Astrocyte (in vitro differentiated cells and primary cell): ENCODE data around the gene WSCD1.

Experiments
- EZH2 ChIP-seq: IDR thresholded peaks from 2 replicates; pipeline ENCODE4 v1.6.1; 2012; ENCODE audit warnings: mild to moderate bottlenecking, low read length, inconsistent platforms; ENCODE audit not compliant: insufficient read depth
- TF ChIP-seq, protein P1 (sequence below): IDR thresholded peaks from 2 replicates; pipeline ENCODE4 v1.5.1; 2011; ENCODE audit warnings: low read depth, mild to moderate bottlenecking, inconsistent platforms, low read length, moderate library complexity; ENCODE audit not compliant: insufficient read depth

DNA sequence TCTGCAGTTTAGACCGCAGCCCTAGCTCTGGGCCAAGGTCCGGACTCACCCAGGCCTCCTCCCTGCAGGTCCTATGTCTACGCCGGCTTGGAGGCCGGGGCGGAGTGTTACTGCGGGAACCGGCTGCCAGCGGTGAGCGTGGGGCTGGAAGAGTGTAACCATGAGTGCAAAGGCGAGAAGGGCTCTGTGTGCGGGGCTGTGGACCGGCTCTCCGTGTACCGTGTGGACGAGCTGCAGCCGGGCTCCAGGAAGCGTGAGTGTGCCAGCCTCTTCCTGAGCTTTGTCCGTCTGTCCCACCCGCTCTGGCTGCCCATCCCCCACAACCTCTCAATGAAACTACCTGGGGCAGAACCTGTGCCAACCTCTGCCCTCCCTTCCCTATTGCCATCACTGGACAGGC is 20.1 kb downstream of the WSCD1 start:
- TF ChIP-seq, protein P1, sequence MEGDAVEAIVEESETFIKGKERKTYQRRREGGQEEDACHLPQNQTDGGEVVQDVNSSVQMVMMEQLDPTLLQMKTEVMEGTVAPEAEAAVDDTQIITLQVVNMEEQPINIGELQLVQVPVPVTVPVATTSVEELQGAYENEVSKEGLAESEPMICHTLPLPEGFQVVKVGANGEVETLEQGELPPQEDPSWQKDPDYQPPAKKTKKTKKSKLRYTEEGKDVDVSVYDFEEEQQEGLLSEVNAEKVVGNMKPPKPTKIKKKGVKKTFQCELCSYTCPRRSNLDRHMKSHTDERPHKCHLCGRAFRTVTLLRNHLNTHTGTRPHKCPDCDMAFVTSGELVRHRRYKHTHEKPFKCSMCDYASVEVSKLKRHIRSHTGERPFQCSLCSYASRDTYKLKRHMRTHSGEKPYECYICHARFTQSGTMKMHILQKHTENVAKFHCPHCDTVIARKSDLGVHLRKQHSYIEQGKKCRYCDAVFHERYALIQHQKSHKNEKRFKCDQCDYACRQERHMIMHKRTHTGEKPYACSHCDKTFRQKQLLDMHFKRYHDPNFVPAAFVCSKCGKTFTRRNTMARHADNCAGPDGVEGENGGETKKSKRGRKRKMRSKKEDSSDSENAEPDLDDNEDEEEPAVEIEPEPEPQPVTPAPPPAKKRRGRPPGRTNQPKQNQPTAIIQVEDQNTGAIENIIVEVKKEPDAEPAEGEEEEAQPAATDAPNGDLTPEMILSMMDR = no peak
- TF ChIP-seq EZH2 = no peak
